GM21786 (cell line): ENCODE data around the gene RLIM.
"Not testable (repeated sequence)": the region's sequence is repeated elsewhere in the genome, so short reads cannot be mapped to it uniquely, and the experiment has no call there.

Experiments used
- ATAC-seq: cut with Tn5 transposase; IDR thresholded peaks from one replicate; pipeline ENCODE4 v1.9.1; 2021; ENCODE audit not compliant: unreplicated experiment

The RLIM gene, protein sequence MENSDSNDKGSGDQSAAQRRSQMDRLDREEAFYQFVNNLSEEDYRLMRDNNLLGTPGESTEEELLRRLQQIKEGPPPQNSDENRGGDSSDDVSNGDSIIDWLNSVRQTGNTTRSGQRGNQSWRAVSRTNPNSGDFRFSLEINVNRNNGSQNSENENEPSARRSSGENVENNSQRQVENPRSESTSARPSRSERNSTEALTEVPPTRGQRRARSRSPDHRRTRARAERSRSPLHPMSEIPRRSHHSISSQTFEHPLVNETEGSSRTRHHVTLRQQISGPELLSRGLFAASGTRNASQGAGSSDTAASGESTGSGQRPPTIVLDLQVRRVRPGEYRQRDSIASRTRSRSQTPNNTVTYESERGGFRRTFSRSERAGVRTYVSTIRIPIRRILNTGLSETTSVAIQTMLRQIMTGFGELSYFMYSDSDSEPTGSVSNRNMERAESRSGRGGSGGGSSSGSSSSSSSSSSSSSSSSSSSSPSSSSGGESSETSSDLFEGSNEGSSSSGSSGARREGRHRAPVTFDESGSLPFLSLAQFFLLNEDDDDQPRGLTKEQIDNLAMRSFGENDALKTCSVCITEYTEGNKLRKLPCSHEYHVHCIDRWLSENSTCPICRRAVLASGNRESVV

DNA sequence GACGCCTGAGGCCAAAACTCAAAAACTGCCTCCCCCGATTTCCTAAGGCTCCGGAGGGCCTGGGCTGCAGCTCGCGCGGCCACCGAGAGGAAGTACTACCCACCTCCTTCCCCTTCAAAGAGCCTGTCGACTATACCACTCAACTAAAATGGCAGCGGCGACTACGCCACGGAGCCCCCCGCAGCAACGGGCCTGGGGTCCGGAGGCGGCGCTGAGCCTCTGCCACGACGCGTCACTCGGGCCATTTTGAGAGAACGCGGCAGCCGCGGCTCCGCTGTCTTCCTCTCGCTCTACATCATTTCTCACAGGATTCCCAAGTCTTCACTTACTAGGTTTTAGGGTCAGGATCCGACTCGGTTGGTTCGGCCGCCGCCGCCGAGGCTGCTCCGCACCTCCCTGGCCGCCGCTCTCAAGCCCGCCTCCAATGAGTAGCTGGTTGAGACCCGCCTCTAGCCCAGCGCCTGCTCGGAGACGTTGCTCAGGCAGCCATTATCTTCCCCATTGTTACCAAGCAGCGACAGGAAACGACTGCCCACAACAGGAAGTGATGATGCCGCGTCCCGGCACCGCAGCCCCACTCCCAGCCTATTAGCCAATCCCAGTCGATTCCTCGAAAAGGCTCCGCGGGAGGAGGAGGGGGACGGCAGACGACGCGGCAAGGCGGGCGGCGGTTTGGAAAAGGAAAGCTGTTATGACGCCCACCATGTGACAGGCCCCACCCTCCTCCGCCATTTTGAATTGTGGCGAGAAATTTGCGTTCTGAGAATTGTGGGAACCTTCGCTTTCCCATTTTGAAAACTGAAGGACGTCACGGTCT lies at the start of gene RLIM:
Gene RLIM, minus strand, starts transcription at position 532 of the 817 bp plus-strand sequence. CDS start 18,647 bp downstream, outside the sequence.
- peak; percentile 97 for ATAC-seq

DNA sequence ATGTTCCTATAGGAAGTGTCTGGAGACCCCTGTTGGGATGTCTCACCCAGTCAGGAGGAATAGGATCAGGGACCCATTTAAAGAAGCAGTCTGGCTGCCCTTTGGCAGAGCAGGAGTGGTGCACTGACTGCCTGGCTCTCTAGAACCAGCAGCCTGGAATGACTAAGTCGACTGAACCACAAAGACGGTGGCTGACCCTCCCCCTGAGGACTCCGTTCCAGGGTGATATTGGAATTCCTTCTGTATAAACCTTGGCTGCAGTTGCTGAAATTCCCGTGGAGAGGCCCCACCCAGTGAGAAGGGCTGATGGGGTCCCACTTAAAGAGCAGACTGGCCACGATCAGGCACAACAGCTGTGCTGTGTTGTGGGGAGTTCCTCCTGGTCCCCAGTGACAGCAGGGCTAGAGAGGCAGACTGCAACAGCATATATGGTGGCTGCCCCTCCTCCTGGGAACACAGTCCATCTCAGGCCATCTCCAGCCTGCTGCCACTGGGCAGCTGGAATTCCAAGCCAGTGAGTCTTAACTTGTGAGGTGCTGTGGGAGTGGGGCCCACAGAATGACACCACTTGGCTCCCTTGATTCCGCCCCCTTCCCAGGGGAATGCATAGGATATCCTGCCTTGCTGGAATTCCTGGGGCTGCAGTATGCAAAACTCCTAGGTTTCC lies 41.8 kb upstream of the RLIM start:
- ATAC-seq, result no peak

- not testable (repeated sequence) for ATAC-seq
These were observed 40.5 kb upstream of the RLIM start for GRCh38 chrX:74654953-74655352.

DNA sequence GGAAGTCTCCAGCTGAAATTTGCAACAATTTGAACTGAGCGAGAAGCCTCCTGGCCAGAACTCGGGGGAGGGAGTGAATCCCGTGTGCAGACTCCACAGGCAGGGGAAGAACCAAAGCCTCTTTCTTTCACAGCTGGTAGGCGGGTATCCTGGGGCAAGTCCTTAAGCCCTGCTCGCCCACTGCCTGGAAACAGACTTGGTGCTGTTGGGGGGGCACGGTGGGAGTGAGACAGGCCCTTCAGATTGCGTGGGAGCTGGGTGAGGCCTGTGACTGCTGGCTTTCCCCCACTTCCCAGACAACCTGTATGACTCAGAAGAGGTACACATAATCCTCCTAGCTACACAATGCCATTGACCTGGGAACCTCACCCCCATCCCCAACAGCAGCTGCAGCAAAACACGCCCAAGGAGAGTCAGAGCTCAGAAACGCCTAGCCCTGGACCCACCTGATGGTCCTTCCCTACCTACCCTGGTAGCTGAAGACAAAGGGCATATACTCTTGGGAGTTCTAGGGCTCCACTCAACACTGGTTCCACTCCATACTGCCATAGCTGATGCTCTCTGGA lies 22.4 kb upstream of the RLIM start:
- ATAC-seq, result no peak

- ATAC-seq, result no peak
These were observed 893 bp downstream of the RLIM start for GRCh38 chrX:74613370-74614092.

- ATAC-seq, result no peak
These were observed 7.6 kb downstream of the RLIM start for GRCh38 chrX:74606799-74607198.

- no peak for ATAC-seq
These were observed 8.1 kb downstream of the RLIM start for GRCh38 chrX:74606342-74606741.

DNA sequence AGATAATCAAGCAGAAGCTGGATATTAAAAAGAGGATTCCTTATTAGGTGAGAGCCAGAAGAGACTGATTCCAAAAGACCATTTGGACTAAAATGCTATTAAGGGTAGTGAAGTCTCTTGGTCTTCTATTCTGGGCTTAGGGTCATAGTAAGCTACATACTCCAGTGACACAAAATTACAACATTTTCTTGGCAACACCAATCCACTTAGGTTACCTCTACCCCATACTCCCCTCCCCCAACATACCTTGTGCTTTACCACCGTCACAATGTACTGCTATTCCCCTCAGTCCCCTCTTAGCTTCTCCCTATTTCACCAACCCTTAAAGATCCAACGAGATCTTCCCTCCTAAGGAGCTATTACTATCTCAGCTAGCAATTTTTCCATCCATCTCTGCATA lies 11.4 kb downstream of the RLIM start:
- no peak for ATAC-seq

DNA sequence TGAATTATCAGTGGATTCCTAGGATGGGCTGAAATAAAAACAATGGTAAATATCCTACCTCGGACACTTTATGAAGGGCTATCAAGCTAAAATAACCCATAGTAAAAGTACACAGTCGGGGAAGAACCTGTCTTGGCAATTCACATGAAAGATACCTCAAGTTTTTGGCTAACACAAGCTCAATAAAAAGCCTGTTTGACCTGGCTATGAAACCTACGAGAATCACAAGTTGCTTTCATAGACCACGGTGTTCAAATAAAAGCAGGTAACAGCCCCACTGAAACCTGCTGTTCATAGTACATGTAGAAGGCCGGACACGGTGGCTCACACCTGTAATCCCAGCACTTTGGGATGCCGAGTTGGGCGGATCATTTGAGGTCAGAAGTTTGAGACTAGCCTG lies 12.3 kb downstream of the RLIM start:
- no peak for ATAC-seq

- ATAC-seq, result no peak
These were observed 20.8 kb downstream of the RLIM start for GRCh38 chrX:74593593-74593992.

DNA sequence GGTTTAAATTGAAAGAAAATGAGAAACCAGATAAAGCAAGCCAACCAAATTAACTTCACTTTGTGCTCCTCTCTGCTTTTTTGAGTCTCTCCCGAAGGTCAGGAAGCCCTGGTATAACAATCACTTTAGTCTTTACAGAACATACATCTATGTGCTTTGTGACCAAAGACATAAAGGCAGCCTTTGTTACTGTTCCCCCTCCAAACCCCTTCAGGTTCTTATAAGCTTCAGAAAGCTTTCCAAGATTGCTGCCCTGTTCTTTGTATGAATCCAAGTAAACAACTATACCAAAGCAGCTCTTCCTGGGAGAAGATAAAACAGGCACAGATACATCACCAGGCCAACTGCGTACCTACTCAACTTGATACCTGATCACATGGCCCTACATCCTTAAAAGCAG lies 28.7 kb downstream of the RLIM start:
- ATAC-seq, result no peak

DNA sequence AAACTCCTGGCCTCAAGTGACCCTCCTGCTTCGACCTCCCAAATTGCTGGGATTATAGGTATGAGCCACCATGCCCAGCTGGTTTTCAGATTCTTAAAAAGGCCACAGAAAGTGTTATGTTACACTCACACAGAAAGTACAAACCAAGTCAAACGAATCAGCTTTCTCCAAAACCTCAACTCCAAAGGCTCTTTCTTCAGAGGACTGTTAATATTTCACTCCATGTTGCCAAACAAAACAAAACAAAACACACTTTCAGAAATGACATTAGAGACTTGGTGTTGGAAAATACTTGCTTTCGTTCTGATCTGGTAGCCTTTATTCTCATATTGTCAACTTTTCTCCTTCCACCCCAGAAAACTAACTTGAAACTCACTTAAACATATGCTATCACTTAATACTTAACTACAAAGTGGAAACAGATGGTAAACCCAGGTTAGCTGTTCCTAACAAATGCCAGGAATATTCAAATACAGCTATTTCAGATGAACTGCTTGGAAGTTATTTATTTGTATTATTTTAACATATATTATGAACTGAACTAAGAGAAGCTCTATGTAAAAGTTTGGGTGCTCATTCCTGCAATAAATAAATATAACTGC lies 34.7 kb downstream of the RLIM start:
- no peak for ATAC-seq

DNA sequence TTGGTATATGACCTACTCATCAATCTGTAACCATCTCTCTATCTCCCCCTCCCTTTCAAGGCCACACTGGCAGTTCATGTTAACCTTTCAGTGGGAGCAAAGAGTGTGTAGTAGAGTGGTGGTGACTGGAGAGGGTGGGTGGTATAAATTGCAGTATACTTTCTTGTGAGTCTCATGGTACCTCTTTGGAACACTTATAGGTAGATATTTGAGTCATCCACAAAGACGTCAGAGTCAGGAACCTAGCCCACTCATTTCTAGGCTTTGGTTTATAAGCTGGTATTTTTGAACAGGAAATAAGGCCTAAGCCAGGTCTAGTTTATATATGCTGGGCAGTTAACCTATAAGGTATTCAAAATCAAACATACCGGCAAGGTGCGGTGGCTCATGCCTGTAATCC lies 36.3 kb downstream of the RLIM start:
- no peak for ATAC-seq

- no peak for ATAC-seq
These were observed 57.0 kb downstream of the RLIM start for GRCh38 chrX:74557378-74557777.

GRCh38 chrX:74551934-74552333 lies 62.5 kb downstream of the RLIM start:
- no peak for ATAC-seq

DNA sequence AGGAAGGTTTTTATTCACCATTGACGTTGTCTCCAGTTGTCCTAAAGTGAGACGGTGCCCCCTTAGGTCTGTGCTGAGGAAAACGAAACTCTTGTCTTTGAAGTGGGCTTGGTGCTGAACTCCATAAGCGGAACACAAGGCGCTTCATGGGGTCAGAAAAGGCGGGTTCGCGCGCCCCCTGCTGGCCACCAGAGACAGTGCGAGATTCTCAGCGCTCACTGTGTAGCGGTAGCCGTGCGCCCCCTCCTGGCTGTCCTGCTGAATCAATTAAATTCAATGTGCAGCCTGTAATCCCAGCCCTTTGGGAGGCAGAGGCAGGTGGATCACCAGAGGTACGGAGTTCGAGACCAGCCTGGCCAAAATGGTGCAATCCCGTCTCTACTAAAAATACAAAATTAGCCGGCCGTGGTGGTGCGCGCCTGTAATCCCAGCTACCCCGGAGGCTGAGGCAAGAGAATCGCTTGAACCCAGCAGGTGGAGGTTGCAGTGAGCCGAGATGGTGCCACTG lies 64.1 kb downstream of the RLIM start:
- peak; percentile 93 for ATAC-seq

DNA sequence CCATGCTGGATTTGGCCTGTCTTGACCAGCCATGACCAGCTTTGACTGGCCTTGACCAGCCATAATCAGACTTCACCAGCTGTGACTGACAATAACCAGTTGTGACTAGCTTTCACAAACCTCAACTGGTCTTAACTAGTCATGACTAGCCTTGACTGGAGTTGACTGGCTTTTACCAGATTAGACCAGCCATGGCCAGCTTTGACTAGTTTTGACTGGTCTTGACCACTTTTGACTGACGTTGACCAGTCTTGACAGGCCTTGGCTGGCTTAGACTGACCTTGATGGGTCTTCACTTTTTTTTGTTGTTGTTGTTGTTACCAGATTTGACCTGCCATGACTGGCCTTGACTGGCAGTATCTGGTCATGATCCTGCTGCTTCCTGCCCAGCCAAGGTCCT lies 67.4 kb downstream of the RLIM start:
- ATAC-seq, result no peak

- no peak for ATAC-seq
These were observed 68.4 kb downstream of the RLIM start for GRCh38 chrX:74545880-74546523.

DNA sequence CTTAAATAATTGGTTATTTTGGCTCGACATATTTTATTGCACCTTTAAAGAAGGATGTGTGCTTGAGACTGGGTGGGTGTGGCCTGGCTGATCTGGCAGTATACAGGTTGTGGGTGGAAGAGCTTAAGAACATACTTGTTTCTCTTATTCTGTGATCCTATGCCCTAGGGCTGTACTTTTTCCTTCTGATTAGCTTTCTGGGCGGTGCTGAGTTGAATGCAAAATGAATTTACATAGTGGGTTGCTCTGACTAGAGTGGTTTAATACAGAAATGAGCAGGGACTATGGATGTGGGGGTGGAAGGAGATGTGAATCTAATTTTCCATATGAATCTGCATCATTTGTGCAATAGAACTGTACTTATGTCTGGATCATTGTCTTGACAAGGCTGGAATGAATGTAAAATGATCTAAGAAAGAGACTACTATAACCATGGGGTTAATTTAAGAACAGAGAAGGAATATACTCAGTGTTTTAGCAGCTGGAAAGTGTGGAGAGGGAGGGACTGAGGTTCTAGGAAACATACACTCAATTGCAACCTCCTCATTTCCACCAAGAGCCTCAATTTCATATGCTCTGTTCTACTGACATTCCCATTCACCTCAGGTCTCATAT lies 73.7 kb downstream of the RLIM start:
- no peak for ATAC-seq
